ENCODE measurements around the gene UBE2D4.
"Not testable (repeated sequence)": the region's sequence is repeated elsewhere in the genome, so short reads cannot be mapped to it uniquely, and the experiment has no call there.

The UBE2D4 gene

DNA sequence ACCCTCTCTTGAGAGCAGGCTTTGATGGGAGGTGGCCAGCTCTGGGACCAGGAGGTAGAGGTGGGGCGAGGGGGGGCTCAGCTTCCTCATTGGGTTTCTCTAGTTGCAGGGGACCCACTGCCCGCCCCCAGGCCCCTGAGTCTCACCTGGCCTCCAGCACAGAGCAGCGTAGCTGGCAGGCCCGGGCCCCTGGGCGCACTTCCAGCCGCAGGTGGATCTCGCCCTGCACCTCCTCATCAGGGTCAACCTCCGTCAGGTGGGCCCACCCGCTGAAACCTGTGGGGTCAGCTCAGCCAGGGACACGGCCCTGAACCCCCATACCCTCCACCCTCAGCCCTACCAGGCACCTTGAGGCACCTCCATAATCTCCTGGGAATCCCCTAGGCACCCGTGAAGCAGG, 43.4 kb downstream of the UBE2D4 start:
- not testable (repeated sequence) for DNase-seq

DNA sequence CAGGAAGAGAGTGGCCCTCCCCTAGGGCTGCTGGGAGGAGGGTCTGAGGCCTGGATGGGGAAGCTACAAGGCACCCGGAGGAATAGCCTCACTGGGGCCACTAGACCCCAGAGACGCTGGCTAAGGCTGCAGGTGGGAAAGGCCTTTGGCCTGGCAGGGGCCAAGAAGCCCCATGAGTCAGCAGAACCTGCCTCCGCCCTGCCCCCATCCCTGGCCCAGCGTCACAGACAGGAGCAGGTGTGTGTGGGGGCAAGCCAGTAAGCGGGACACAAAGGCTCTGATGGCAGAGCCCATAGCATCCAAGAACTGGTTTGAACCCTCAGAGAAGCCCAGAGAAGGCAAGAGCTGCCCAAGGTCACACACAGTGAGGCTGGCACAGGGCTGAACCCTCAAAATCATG, 44.5 kb downstream of the UBE2D4 start:
- not testable (repeated sequence) for DNase-seq

DNA sequence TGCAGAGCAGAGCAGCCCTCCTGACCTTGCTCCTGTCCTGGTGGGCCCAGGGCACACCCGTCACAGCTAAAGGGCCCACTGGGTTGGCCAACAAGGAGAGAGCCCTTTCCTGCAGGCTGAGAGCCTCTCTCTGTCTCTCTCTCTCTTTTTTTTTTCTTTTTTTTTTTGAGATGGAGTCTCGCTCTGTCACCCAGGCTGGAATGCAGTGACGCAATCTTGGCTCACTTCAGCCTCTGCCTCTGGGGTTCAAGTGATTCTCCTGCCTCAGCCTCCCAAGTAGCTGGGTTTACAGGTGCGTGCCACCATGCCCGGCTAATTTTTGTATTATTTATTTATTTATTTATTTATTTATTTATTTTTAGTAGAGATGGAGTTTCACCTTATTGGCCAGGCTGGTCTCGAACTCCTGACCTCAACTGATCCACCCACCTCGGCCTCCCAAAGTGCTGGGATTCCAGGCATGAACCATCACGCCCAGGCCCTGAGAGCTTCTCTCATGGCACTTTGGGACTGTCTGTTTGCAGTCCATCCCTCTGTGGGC, 47.9 kb downstream of the UBE2D4 start:
- not testable (repeated sequence) for DNase-seq

DNA sequence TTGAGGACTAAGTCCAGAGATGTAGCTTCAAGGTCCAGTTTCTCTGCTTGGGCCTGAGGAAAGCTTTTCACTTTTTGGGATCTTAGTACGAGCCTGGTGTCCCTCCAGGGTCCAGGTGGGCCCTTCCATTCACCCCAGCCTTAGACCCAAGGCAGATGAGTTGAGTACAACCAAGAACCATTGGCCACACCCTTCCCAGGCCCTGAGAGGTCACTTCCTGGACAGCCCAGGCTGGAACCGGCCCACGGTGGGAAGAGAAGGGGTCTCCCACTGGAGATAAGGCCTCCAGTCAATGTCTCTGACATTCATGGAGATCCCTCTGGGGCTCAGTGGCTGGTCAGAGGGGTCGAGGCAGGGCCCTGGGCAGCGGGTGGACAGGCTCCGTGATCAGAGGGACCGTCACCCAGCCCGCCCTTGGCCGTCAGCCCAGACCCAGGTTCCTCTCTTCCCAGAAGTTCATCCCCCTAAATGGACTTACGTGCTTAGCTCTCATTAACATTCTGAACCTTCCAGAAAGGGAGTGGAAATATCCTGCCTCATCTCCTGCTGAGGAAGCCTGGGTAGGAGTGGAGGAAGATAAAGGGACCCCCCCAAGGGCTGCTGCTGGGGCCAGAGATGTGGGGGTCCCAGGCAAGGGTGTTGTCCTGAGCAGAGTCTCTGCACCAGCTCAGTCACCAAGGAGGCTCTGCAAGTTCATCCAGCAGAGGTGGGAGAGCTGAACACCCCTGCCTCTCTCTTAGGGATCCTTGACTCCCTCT, 48.7 kb downstream of the UBE2D4 start:
- DNase-seq = not testable (repeated sequence)

DNA sequence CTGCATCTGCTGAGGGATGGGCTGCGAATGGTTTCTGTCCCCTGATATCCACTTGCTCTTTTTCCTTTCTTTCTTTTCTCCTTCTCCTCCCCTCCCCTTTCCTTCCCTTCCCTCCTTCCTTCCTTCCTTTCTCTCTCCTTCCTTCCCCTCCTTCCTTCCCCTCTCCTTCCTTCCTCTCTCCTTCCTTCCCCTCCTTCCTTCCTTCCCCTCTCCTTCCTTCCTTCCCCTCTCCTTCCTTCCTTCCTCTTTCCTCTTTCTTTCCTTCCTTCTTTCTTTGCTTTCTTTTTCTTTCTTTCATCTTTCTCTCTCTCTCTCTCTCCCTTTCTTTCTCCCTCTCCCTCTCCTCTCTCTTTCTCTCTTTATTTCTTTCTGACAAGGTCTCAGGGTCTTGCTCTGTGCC, 51.3 kb downstream of the UBE2D4 start:
- no peak for DNase-seq

DNA sequence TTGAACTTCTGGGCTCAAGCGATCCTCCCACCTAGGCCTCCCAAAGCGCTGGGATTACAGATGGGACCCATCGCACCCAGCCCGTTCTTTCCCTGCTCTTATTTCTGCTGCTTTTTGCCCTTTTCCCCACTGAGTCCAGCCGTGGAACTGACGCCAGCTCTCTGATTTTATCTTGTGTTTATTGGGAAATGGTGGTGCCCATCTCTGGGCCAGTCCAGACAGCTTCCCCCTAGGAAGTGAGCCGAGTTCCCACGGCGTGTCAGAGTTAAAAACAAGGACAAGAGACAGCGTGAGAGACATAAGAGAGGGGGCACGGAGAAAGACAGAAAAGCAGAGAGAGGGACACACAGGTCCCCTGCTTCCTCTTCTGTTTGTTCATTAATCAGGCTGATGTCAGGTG, 51.9 kb downstream of the UBE2D4 start:
- not testable (repeated sequence) for DNase-seq

DNA sequence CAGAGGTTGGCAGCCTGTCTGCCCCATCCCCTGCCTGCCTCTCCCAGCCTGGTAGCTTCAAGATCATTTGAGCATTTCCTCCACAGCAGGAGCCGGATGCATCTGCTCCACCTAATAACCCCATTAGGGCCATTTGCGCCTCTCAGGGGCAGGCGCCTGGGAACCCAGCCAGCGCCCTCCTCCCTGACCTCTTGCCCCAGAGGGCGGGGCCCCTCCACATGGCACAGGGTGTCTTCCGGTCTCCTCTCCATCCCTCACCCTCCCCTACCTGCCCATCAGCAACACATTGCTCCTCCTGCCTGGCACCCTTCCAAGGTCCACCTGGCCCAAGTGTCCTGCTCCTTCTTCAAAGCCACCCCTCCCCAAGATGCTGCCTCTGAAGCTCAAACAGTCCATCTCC, 56.6 kb downstream of the UBE2D4 start:
- not testable (repeated sequence) for DNase-seq

DNA sequence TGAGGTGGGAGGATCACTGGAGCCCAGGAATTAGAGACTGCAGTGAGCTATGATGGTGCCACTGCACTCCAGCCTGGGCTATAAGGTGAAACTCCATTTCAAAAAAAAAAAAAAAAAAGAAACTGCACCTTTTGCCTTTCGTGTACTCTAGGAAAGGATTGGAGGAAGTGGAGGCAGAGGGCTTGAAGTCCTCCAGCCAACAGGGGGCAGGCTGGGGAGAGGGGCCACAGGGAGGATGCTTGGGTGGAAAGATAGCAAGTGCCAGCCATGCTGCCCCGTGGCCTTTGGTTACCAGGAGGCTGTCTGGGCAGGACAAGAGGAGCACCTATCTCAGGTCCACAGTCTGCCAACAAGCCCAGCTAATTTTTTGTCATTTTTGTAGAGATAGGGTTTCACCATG, 57.5 kb downstream of the UBE2D4 start:
- DNase-seq = not testable (repeated sequence)

DNA sequence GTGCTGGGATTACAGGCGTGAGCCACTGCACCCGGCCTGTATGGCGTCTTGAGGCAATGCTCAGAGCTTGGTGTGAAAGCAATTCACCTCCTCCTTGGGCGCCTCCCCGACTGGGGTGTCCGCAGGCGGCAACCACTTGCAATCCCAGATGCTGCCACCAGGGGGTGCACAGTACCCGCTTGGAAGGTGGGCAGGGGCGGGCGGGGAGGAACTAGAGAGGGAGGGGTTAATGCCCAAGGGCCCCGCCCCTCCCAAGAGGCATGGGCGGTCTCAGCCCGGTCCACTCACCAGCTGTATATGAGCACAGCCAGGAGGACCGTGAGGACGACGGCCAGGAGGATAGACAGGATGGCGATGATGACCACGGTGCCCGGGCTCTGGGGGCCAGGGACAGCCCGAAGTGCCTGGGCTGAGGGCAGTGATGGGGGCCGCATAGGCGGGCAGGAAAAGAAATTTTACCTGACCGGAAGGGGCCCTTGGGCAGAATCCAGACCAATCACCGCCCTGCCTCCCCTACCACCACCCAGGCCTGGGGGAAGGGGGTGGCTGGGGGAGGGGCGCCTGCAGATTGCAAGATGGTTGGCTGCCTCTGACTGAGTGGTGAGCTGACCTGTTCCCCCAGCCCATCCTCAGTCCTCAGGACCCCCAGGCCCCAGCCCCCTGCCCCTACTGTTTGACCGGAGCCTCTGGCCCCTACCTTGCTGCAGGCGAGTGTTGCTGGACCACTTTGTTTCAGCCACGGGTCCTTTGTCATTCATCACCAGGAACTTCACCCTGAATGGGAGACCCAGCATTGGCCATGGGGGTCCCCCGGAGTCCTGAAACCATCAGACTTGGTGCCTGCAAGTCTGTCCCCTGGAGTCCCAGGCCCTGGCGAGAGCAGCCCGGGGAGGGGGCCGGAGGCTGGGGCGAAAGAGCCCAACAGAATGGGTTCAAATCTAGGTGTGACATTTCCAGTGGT, 59.9 kb downstream of the UBE2D4 start:
- peak; percentile 20 for DNase-seq

DNA sequence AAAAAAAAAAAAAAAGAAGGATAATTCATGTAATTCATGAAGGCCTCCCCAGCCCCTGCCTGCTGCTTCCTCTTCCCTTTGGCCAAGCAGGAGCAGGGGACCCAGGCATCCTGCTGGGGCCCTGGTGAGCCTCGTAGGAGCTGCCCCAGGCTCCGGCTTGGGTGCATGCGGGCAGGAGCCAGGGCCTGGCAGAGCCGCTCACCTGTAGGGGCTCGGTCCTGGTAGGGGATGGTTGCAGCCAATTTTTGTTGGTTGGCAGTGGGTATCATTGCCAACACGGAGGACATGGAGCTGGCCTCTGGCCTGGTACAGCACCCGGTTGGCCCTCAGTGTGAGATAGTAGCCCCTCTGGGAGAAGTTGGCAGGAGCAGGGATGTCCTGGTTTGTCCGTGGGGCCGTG, 61.2 kb downstream of the UBE2D4 start:
- not testable (repeated sequence) for DNase-seq

DNA sequence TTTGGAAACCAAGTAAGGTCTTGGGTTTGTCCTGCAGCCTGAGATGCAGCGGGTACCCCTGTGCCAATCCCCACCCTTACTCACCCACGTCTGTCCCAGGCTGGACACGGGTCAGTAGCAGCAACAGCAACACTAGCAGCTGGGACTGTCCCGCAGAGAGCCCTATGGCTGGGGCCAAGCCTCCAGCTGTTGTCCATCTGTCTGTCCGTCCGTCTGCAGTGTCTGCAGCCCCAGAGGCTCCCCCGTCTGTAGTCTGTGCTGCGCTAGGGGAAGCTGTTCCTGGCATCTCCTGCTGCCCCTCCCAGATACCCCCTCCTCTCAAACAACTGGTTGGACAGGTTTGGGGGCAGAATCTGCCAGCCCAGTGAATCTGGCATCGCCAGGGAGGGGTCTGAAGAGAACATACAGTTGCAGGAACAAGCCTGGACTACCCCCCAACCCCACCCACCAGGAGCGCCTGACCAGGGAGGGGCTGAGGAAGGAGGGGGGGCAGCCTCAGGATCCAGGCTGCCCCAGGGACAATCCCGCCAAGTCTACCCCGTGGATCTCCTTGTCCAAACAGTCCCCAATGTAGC, 63.9 kb downstream of the UBE2D4 start:
- not testable (repeated sequence) for DNase-seq

DNA sequence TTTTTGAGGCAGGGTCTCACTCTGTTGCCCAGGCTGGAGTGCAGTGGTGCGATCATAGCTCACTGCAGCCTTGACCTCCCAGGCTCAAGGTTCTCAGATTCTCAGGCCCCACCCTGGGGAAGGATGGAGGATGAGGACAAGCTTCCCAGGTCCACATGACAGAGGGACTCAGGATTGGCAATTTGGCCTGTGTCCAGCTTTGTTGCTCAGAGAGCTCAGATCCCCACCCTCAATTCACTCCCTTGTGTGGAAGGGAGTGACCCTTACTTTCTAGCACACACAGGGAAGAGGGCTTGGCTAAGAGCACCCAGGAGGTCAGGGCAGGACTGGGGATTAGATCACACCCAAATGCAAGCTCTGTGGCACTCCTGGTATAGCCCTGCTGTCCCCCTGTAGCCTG, 64.6 kb downstream of the UBE2D4 start:
- DNase-seq = not testable (repeated sequence)

DNA sequence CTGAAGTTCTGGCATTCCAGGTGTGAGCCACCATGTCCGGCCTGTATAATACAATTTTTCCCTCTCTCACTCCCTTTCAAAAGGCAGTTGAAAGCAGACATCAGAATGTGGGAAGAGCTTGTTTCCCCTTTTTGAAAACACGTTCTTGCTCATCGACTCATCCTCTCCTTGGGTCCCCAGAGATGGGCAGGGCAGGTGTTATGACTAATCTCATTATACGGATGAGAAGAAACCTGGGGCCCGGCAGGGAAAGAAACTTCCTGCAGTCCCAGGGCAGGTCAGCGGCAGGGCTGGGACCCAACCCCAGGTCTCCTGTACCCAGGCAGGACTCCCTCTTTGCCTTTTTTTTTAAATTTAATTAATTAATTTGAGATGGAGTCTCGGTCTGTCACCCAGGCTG, 66.7 kb downstream of the UBE2D4 start:
- not testable (repeated sequence) for DNase-seq

DNA sequence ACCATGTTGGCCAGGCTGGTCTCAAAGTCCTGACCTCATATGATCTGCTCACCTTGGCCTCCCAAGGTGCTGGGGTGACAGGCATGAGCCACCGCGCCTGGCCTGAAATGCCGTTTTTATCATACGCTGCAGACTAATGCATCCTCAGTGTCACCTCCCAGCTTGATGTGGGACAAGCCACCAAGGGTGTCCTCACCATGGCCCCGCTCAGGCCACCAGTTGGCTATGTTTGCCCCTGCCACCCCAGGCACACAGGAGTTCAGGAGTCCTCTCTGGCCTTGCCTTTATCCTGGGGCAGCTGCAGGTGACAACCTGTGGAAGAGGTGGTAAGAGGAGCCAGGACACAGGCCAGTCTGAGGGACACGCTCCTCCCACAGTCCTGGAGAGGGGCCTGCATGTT, 68.4 kb downstream of the UBE2D4 start:
- DNase-seq = not testable (repeated sequence)

DNA sequence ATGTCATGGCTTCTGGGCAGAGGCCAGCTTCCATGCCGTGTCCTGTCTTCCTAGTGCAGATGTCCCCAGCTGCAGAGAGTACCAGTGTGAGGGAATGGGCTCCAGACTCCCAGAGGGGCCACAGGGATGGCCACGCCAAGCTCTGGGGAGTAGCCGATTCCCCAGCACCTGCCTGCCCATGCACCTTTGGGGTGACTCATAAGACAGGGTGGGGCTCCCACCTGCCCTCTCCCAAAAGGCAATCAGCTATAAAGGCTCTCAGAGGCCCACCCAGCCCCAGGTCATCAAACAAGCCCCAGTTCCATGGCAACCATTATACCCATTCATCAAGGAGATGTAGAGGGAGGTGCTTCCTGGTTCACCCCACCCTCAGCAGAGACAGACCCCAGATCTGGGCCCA, 71.3 kb downstream of the UBE2D4 start, which contains the start of gene SPDYE1:
TSS of gene SPDYE1 (plus strand) at position 366 of the 400 bp plus-strand sequence. CDS start 2,053 bp downstream, outside the sequence.
- DNase-seq = not testable (repeated sequence)

Data from NCI-H2029 treated with DMSO at 0.1 percent for 48 hours (cell line).